ENCODE measurements around the gene LPAR3. TPM values are rescaled to one million over a fixed set of nuclear protein-coding genes. Genes with fewer than 3 reads are reported as not detected.

LPAR3 gene
- total RNA-seq, 1 donor from 2014 or later, result 2.4 TPM

DNA sequence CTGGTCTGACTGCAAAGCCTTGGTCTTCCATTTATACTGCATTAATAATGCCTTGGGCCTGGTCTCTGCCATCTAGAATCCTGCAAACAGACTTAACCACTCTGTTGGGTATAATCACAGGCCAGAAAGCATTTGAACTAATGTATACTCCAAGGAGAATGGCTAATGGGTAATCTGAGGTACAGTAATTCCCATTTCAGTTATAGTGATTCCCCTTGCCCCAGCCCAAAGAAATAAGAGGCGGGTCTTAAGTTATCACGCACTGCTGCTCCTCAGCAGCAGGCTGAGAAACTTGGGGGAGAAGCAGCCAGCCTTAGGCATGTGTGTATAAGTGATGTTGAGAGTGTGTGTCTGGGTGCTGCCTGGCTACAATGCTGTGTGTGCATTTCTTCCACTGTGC, 2.4 kb downstream of the LPAR3 start:
- DNase-seq (ENCODE audit: low spot score), result no peak
- Histone ChIP-seq H3K27me3 (peaks cover 52% of the 10 kb centered on the region), H3K79me2 (ENCODE audit: low read depth) (no peaks in the 10 kb centered on the region), H4K20me1 (ENCODE audit: low read depth) (no peaks in the 10 kb centered on the region), H3K4me2 (no peak overlapping the region), H3K4me1 (no peaks in the 10 kb centered on the region), H2AFZ (replicated peaks) (no peak overlapping the region), H3F3A (ENCODE audit: low read depth) (peaks cover 34% of the 10 kb centered on the region), H3K9me3 (ENCODE audit: low read depth) (no peaks in the 10 kb centered on the region), H3K9ac (no peak overlapping the region), H3K36me3 (no peaks in the 10 kb centered on the region), H3K4me3 (no peak overlapping the region), H3K27ac (no peak overlapping the region)
- Mint-ChIP-seq H3K4me3 (no peak overlapping the region), H3K27ac (no peak overlapping the region), H3K36me3 (no peaks in the 10 kb centered on the region), H3K27me3 (ENCODE audit: insufficient read depth, low read depth) (peaks cover 41% of the 10 kb centered on the region), H3K4me1 (peaks cover 12% of the 10 kb centered on the region), H3K9me3 (no peaks in the 10 kb centered on the region)
- TF ChIP-seq, protein P1, sequence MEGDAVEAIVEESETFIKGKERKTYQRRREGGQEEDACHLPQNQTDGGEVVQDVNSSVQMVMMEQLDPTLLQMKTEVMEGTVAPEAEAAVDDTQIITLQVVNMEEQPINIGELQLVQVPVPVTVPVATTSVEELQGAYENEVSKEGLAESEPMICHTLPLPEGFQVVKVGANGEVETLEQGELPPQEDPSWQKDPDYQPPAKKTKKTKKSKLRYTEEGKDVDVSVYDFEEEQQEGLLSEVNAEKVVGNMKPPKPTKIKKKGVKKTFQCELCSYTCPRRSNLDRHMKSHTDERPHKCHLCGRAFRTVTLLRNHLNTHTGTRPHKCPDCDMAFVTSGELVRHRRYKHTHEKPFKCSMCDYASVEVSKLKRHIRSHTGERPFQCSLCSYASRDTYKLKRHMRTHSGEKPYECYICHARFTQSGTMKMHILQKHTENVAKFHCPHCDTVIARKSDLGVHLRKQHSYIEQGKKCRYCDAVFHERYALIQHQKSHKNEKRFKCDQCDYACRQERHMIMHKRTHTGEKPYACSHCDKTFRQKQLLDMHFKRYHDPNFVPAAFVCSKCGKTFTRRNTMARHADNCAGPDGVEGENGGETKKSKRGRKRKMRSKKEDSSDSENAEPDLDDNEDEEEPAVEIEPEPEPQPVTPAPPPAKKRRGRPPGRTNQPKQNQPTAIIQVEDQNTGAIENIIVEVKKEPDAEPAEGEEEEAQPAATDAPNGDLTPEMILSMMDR (IDR thresholded peaks at IDR 0.05), result no peak
- no peak for TF ChIP-seq EZH2 (IDR thresholded peaks at IDR 0.05)
- TF ChIP-seq EZH2phosphoT487 (IDR thresholded peaks at IDR 0.05), result no peak

DNA sequence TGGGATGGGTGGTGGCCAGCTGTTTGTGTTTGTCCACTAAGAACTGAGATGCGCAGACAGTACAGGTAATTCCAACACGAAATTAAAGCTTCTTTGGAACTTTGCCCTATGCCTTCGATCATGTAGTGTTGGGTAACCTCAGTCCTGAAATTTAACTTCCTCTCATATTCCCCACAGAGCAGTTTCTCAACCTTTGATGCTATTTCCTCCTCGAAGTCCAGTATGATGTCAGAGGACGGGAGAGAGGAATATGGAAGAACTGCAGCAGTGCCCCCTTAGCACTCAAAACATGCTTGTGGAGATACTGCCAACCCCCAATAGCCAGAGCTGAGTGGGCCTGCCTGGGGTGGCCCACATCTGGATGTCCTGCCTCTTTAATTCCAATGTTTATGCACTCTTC, 3.6 kb downstream of the LPAR3 start:
- no peak overlapping the region for H3K4me2 ChIP-seq
- Mint-ChIP-seq H3K27me3 (ENCODE audit: insufficient read depth, low read depth) (peaks cover 31% of the 10 kb centered on the region), H3K36me3 (no peaks in the 10 kb centered on the region), H3K27ac (no peak overlapping the region), H3K4me3 (no peak overlapping the region), H3K4me1 (peaks cover 12% of the 10 kb centered on the region), H3K9me3 (no peaks in the 10 kb centered on the region)
- H3F3A ChIP-seq (ENCODE audit: low read depth), result peaks cover 23% of the 10 kb centered on the region
- H3K4me3 ChIP-seq, result no peak overlapping the region
- no peaks in the 10 kb centered on the region for H4K20me1 ChIP-seq (ENCODE audit: low read depth)
- peaks cover 40% of the 10 kb centered on the region for H3K27me3 ChIP-seq
- H3K9ac ChIP-seq, result no peak overlapping the region
- TF ChIP-seq, protein P1 (IDR thresholded peaks at IDR 0.05), result no peak
- no peak for TF ChIP-seq EZH2phosphoT487 (IDR thresholded peaks at IDR 0.05)
- no peak for TF ChIP-seq EZH2 (IDR thresholded peaks at IDR 0.05)
- no peak overlapping the region for H3K27ac ChIP-seq
- no peaks in the 10 kb centered on the region for H3K36me3 ChIP-seq
- no peak overlapping the region for H2AFZ ChIP-seq (replicated peaks)
- no peaks in the 10 kb centered on the region for H3K9me3 ChIP-seq (ENCODE audit: low read depth)
- H3K4me1 ChIP-seq, result no peaks in the 10 kb centered on the region
- no peak for DNase-seq (ENCODE audit: low spot score)
- no peaks in the 10 kb centered on the region for H3K79me2 ChIP-seq (ENCODE audit: low read depth)

DNA sequence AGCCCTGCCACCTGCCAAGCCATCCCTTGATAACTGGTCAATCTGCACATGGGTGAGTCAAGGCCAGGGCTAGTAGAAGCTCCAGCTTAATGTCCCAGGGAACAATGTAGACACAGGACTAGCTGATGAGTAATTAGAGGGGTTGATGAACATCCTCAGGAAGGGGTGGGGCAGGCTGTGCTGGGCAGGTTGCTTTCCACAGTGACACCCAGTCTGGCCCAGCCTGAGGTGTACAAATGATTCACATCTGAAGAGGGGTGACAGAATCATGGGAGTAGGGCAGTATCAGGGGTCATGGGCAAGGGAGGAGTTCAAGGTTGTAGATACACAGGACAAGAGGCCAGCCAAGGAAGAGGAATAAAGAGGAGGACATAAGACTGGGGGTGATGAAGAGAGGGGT, 4.3 kb downstream of the LPAR3 start:
- H3K9ac ChIP-seq, result no peak overlapping the region
- H3K36me3 Mint-ChIP-seq, result no peaks in the 10 kb centered on the region
- H3K4me3 ChIP-seq, result no peak overlapping the region
- H3K4me3 Mint-ChIP-seq, result no peak overlapping the region
- no peaks in the 10 kb centered on the region for H3K9me3 ChIP-seq (ENCODE audit: low read depth)
- no peak overlapping the region for H3K4me2 ChIP-seq
- H3K79me2 ChIP-seq (ENCODE audit: low read depth), result no peaks in the 10 kb centered on the region
- H4K20me1 ChIP-seq (ENCODE audit: low read depth), result no peaks in the 10 kb centered on the region
- no peaks in the 10 kb centered on the region for H3K9me3 Mint-ChIP-seq
- H3K4me1 ChIP-seq, result no peaks in the 10 kb centered on the region
- H3K27ac Mint-ChIP-seq, result no peak overlapping the region
- H2AFZ ChIP-seq (replicated peaks), result no peak overlapping the region
- H3K27ac ChIP-seq, result no peak overlapping the region
- no peak for DNase-seq (ENCODE audit: low spot score)
- H3F3A ChIP-seq (ENCODE audit: low read depth), result peaks cover 16% of the 10 kb centered on the region
- H3K27me3 Mint-ChIP-seq (ENCODE audit: insufficient read depth, low read depth), result peaks cover 24% of the 10 kb centered on the region
- peaks cover 33% of the 10 kb centered on the region for H3K27me3 ChIP-seq
- H3K4me1 Mint-ChIP-seq, result peaks cover 8% of the 10 kb centered on the region
- H3K36me3 ChIP-seq, result no peaks in the 10 kb centered on the region
- no peak for TF ChIP-seq EZH2phosphoT487 (IDR thresholded peaks at IDR 0.05)
- TF ChIP-seq, protein P1 (IDR thresholded peaks at IDR 0.05), result no peak
- no peak for TF ChIP-seq EZH2 (IDR thresholded peaks at IDR 0.05)
